Measurements from ENCODE around the gene VEZT.
"Not testable (repeated sequence)": the region's sequence is repeated elsewhere in the genome, so short reads cannot be mapped to it uniquely, and the experiment has no call there.

The VEZT gene

DNA sequence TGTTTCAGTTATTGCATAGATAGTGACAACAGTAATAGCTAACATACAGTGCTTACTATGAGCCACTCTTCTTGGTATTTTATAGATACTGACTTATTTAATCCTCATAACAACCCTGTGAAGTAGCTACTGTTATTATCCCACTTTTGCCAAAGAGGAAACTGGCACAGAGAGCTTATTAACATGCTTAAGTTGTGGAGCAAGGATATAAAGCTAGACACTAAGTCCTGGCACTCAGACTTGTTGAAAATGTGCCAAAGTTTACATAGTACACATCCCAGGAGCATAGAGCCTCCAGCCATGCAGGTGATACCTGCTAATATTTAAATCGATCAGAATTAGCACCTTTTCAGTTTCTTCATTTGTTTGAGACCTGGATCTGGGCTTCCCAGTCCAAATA is 41.8 kb downstream of the VEZT start:
- DNase-seq: no peak

DNA sequence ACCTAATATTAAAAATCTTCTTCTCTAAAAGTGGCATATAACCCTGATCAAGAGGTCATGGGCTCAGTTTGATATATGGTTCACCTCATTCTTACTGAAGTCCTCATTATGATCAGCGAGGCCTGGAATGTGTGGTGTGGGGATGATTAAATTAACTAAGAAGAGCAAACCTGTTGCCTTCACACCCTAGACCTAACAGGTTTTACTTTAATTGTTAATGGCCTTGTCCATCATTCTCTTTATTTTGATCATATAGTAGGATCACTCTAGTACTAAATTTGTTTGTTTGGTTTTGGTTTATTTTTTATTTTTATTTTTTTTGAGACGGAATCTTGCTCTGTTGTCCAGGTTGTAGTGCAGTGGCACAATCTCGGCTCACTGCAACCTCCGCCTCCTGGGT is 43.5 kb downstream of the VEZT start:
- DNase-seq: no peak

DNA sequence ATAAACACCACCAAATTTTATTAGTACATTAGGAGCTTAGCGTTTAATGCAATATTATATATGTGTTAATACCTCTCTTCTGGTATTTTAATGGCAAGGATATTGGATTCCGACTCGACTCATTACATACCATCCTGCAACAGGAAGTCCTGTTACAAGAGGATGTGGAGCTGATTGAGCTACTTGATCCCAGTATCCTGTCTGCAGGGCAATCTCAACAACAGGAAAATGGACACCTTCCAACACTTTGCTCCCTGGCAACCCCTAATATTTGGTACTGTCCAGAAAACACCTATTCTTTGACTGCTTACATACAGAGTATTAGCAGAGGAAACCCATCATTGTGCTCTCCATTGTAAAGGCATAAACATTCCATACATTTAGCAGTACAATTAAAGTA is 45.2 kb downstream of the VEZT start:
- no peak for DNase-seq

DNA sequence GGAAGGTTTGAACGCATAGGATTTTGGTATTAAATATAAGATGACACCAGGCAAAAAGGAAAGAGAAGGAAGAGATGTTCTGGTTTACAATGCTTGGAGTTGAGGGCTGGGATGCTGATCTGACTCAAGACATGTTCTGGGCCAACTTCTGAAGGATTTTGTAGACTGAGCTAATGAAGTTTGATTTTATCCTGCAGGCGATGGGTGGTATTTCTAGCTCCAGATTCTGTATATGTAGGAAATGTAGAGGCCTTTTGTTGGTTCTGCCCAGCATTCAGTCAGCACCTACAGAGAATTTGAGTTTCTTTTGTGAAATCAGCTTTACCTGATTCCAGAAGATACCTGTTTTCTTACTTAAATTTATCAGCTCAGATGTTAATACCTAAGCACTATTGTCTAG is 48.2 kb downstream of the VEZT start:
- DNase-seq: no peak

DNA sequence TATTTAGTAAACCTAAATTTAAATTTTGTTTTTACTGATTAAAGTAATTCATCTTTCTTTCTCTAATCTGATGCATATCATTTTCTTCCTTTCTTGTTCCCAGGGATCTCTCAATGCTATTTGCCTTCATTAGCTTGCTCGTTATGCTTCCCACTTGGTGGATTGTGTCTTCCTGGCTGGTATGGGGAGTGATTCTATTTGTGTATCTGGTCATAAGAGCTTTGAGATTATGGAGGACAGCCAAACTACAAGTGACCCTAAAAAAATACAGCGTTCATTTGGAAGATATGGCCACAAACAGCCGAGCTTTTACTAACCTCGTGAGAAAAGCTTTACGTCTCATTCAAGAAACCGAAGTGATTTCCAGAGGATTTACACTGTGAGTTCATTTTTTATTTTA is 48.6 kb downstream of the VEZT start:
- DNase-seq: no peak

DNA sequence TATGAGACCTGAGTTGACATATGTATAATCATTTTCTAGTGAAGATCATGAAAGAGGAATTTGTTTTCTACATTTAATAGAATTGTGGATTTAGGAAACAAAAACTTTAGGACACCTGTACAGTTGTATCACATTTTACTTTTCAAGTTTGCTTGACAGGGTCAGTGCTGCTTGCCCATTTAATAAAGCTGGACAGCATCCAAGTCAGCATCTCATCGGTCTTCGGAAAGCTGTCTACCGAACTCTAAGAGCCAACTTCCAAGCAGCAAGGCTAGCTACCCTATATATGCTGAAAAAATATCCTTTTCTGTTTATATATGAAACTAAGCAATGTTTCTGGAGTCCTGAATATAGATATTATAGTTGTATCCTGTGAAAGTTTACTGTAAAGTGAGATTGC is 52.3 kb downstream of the VEZT start:
- DNase-seq: no peak

DNA sequence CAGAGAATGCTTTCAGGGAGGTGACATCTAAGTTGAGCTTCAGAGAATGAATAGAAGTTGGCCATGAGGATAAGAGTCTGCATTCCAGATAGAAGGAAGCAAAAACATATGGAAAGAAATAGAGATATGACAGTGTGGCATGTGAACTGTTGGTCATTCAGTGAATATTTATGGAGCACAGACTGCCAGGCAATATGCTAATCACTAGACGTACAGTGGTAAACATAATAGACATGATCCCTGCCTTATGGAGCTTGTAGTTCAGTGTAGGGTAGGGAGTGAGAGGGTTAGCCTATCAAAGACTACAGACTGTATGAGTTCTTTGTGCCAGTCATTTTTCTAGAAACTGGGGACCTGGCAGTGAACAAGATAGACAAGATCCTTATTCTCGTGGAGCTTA is 53.9 kb downstream of the VEZT start:
- no peak for DNase-seq

DNA sequence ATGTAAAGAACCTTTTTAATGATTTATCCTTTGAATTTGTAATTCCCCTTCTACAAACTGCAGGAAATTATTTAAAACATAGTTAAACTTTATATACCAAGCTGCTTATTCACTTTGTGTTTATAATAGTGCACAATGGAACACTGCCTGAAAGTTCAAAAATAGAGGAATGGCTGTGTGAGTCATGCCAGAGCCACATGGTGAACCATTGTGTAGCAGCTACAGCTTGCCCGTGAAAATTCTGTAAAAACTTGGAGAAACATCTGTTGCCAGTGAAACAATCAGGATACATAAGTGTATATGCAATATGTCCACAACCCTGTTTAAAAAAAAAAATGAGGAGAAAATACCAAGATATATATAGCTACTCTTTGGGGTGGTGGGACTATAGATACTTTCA is 59.5 kb downstream of the VEZT start:
- DNase-seq: no peak

DNA sequence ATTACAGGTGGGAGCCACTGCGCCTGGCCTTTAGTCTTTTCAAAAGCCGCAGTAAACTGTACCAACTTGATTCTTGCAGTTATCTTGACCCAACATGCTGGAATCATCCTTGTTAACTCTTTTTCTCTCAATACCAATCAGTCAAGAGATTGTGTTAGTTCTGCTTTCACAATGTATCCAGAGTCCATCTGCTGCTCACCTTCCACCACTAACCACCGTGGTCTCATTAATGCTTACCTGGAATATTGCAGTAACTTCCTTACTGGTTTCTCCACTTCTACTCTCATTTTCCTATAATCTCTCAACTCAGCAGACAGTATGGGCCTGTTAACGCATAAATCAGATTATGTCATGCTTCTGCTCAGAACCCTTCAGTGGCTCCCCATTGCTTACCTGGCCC is 62.2 kb downstream of the VEZT start:
- no peak for DNase-seq

DNA sequence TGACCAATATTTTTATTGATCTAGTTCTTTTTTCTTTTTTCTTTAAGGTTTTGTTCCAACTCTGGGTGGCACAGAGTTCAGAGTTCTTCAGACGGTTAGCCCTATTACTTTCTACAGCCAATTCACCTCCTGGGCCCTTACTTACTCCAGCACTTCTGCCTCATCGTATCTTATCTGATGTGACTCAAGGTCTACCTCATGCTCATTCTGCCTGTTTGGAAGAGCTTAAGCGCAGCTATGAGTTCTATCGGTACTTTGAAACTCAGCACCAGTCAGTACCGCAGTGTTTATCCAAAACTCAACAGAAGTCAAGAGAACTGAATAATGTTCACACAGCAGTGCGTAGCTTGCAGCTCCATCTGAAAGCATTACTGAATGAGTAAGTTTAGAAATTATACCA is 64.7 kb downstream of the VEZT start:
- DNase-seq: no peak

DNA sequence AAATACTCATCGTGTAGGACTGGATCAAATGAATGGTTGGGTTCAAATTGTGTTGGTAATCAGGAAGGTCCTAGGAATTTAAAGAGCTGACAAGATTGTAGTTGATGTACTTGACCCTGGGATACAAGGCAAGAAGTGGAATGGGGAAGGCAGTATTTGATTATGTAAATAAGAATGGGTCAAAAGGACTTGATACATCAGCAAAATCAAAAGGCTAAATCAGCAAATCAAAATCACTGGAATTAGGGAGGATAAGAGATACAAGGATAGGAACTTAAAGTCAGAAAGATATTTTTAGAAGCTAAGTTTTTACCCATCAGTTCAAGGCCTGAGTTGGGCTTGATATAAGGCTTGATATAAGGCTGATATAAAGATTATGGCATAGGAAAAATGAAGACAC is 65.8 kb downstream of the VEZT start:
- no peak for DNase-seq

DNA sequence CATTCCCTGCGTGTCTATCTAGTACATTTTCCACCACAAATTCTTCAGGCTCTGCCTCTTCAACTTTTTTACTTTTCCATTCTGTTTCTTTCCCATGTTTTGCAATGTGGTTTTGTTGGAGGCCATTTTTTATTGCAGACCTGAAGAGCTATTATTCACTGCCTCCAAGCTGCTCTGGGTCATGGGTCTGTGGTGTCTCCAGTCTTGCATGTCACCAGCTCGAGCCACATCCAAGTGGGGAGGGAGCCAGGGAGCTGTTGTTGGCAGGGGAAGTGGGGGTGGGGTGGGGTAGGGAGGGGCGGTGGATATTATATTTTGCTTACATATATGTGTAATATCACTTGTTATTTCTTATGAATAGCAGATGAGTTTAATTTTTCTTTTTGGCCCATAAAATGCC is 69.1 kb downstream of the VEZT start:
- DNase-seq: no peak

DNA sequence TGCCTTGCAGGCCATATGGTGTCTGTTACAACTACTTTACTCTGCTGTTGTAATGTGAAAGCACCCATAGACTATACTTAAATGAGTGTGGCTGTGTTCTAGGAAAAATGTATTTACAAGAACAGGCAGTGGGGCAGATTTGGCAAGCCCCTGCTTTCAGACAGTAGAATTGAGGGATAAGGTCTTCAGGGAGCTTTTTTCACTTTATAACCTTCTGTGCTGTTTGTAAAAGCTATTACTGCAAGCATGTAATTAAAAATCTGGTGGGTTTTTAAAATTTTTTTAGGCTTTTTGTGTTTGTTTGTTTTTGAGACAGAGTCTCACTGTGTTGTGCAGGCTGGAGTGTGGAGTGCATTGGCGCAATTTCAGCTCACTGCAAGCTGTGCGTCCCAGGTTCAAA is 73.9 kb downstream of the VEZT start:
- no peak for DNase-seq

DNA sequence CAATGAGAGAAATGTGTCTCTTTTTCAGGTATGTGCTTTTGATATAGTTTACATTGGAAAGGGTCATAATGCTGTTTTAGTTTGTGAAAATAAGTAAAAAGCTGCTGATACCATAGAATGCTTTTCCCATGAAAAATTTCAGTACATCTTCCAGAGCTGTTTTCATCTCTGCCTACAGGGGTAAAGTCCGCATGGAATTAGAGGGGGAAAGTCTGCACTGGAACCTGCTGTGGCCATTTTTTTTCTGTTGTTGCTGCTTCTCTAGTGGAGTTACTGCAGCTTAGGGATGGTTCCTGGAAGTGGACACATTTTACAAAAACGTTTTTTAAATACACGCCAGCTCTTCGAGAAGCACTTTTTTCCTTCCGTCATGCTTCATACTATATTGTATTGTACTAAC is 81.3 kb downstream of the VEZT start:
- no peak for DNase-seq

DNA sequence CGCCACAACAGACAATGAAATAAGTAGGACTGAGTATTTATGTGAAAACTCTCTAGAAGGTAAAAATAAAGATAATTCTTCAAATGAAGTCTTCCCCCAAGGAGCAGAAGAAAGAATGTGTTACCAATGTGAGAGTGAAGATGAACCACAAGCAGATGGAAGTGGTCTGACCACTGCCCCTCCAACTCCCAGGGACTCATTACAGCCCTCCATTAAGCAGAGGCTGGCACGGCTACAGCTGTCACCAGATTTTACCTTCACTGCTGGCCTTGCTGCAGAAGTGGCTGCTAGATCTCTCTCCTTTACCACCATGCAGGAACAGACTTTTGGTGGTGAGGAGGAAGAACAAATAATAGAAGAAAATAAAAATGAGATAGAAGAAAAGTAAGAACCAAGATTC is 82.7 kb downstream of the VEZT start:
- no peak for DNase-seq

DNA sequence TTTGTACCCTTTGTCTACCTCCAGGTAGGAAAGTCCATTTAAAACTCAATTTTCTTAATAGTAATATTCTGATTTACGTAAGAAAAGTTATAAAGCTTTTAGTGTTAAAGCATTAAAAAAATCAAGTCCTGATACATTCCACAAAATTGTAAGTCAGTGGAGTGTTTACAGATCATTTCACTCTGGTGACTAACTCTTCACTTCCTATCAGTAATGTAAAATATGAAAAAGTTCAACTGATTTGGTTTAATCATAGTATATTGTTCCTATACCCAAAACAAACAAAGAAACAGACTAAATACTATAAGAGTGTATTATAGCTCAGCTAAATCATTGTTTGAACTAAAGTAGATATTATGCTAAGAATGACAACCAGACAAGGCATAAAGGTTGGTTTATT is 85.9 kb downstream of the VEZT start:
- no peak for DNase-seq

DNA sequence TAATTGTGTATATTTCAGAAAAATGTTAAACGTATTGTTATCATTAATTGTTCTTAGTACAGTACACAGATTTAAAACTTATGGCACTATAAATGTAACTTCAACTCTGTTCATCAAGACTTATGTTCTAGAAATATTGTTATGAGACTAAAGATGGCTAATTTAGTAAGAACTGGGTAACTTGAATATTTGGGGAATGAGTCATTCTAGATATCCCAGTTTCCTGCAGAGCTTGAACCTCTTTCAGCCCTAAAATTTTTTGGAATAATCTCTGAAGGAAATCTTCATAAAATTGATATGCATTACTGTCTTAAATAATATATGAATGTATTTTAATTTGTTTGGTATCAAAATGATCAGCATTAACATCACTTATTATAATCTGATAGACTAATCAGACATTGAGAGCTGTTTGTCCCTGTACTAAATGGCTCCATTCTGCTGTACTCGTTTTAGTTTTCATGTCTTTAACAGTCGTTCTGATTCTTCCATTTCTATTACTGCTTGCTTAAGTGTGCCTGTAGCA is 87.1 kb downstream of the VEZT start:
- no peak for DNase-seq

DNA sequence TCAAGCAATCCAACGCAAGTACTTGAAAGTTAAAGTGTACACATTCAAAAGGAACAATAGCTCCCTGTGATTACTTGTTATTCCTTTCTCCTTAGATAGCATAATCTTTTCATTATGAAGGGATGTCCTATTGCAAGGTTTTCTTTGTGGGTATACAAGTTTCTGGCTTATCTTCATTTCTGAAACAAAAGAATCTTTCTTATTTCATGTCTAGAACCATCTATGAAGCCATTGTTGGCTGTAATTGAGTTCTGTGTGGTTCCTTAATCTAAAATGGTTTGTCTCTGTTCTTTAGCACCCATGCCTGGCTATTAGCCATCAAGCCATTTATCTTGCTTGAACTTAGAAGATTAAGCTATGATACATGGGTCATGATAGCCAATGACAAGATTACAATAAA is 95.0 kb downstream of the VEZT start:
- DNase-seq: no peak

DNA sequence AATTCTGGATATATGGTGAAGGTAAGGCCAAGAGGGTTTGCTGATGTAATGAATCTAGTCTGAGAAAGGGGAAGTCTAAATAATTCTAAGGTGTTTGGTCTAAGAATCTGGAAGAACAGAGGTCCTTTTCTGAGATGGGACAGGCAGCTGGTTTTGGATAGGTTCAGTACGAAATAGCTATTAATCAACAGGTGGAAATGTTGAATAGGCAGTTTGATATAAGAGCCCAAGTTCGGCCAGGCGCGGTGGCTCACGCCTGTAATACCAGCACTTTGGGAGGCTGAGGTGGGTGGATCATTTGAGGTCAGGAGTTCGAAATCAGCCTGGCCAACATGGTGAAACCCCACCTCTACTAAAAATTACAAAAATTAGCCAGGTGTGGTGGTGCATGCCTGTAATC is 97.1 kb downstream of the VEZT start:
- not testable (repeated sequence) for DNase-seq

DNA sequence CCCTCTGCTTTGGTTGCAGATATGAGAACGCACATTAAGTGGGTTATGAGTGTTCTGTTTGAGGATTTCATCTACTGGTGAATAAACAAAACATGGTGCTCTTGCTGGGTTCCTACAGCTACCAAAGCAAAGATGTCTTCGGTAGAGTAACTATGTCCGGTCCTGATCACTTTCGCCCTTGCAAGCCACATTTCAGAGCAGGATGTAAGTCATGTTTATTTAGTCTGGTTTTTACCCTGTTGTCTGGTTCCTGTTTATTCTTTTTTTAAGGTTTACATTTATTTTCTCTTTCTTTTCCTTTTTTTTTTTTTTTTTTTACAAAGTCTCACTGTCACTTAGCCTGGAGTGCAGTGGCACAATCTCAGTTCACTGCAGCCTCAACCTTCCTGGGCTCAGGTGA is 99.2 kb downstream of the VEZT start:
- DNase-seq: no peak

DNA sequence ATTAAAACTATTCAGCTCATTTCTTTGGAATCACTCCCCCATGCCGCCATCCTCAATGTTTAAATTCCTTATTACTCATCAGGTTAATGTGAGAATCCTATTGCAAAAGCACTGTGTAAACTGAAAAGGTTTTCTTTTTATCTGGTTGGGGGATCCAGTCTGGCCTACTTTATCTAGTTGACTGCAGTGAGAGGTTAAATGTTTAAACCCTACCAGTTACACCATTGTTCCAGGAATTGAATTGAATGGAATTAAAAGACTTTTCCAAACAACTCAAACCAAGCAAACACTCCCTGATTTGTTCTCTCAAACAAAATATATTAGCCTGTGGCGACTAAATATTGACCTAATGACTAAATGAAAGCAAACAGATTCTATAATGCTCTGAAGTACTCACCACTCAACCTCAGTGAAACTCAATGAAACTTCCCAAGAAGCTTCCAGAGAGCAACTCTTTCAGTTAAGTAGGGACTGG is 100.5 kb downstream of the VEZT start:
- DNase-seq: no peak

DNA sequence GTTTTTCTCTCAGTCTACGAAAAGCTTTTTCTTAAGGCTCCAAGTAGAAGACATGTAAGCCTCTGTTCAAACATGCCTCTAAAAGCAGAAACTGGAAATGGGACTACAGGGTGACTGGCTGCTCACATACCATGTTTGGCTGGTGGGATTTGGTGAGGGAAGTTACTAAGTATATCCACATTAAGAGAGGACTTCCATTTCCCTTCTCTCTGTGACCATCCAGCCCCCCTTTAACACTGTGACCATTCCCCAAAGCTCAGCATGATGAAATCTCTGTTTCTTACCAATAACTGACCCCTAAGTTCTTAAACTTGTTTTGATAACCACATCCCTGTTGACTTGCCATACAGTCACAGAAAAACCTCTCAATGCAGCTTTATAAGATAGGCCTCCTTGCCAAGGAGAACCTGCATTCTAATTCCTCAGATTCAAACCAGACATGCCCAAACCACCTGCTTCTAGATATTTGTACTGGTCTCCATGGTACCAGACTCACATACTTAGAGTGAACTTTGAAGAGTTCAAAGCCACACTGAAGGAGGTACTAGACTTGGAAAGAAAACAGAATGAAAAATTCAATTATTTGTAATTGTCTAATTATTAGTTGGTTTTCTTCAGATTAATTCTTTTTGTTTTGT is 102.2 kb downstream of the VEZT start:
- DNase-seq: no peak

DNA sequence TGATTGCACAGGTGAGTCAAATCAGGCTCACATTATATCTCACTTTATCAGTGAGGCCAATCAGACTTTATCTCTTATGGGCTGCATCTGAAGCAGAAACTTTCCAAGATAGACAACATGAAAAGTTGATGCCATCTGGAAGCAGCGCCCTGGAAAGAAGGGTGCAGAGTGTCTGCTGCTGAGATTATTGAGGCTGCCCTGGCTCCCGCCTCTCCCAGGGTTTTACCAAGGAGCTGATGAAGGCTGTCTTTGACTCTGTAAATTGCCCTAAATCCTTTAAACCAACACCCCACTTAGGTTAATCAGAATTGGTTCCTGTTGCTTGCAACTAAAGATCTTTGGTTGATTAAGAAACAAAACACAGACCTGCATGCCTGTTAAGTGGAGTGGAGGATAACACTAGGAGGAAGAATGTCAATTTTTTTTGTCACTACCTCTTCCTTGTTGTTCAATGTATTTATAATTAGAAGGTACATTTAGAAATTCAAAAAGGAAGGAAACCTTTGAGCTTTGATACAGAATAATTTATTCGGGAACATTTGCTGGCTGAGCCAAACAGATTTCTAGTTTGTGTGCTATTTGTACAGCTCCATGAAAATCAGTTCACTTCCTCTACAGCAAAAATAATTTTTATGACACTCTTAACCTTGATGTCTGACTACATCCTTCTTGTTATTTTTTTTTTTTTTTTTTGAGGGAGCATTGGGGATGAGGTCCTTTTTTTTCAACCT is 104.1 kb downstream of the VEZT start:
- DNase-seq: no peak

DNA sequence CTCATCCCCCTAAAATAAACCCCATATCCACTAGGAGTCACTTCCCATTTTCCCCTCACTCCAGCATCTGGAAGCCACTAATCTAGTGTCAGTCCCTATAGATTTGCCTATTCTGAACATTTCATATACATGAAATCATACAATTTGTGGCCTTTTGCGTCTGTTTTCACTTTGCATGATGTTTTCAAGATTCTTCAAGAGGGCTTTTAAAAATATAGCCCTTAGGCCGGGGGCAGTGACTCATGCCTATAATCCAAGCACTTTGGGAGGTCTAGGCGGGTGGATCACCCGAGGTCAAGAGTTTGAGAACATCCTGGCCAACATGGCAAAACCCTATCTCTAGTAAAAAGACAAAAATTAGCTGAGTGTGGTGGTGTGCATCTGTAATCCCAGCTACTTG is 104.7 kb downstream of the VEZT start:
- DNase-seq: no peak

DNA sequence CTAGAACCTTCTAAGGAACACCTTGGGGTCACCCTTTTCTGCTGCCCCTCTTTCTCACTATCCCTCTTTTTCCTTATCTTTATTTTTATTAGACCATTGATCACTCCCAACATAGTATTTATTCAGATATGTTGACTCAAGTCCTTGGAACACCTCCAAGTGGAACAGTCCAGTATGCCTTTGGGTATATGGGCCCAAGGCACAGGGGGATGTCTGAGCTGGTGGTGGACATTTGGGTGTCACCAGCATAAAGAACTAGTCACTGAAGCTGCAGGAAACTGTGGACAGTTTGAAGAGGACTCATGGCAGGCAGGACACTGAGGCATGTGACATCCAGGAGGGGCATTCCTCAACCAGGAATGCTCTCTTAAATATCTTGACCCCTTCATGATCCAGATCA is 105.6 kb downstream of the VEZT start:
- no peak for DNase-seq
